ENCODE measurements around the gene MAP4K4.
"Not testable (repeated sequence)": the region's sequence is repeated elsewhere in the genome, so short reads cannot be mapped to it uniquely, and the experiment has no call there.

The MAP4K4 gene

GRCh38 chr2:101771227-101771902 is 73.9 kb downstream of the MAP4K4 start:
- DNase-seq, result no peak

GRCh38 chr2:101771910-101772321 is 74.4 kb downstream of the MAP4K4 start:
- DNase-seq, result no peak

GRCh38 chr2:101773137-101773536 is 75.6 kb downstream of the MAP4K4 start:
- DNase-seq, result no peak

- not testable (repeated sequence) for DNase-seq
Measured at GRCh38 chr2:101773961-101774360, 76.5 kb downstream of the MAP4K4 start.

GRCh38 chr2:101775092-101775491 is 77.6 kb downstream of the MAP4K4 start:
- DNase-seq, result no peak

- no peak for DNase-seq
Measured at GRCh38 chr2:101775636-101776035, 78.1 kb downstream of the MAP4K4 start.

- DNase-seq, result no peak
Measured at GRCh38 chr2:101776172-101777043, 78.9 kb downstream of the MAP4K4 start.

- DNase-seq, result no peak
Measured at GRCh38 chr2:101777337-101777736, 79.8 kb downstream of the MAP4K4 start.

GRCh38 chr2:101778102-101778501 is 80.6 kb downstream of the MAP4K4 start:
- DNase-seq, result no peak

- no peak for DNase-seq
Measured at GRCh38 chr2:101779190-101779589, 81.7 kb downstream of the MAP4K4 start.

- no peak for DNase-seq
Measured at GRCh38 chr2:101779656-101780055, 82.1 kb downstream of the MAP4K4 start.

GRCh38 chr2:101781326-101781725 is 83.8 kb downstream of the MAP4K4 start:
- no peak for DNase-seq

GRCh38 chr2:101781791-101782426 is 84.4 kb downstream of the MAP4K4 start:
- peak; percentile 28 for DNase-seq

GRCh38 chr2:101782427-101782792 is 84.9 kb downstream of the MAP4K4 start:
- DNase-seq, result no peak

- no peak for DNase-seq
Measured at GRCh38 chr2:101787097-101787496, 89.6 kb downstream of the MAP4K4 start.

- DNase-seq, result no peak
Measured at GRCh38 chr2:101788565-101788964, 91.1 kb downstream of the MAP4K4 start.

GRCh38 chr2:101788995-101789970 is 91.8 kb downstream of the MAP4K4 start:
- DNase-seq, result no peak

- DNase-seq, result no peak
Measured at GRCh38 chr2:101790416-101790815, 92.9 kb downstream of the MAP4K4 start.

- DNase-seq, result no peak
Measured at GRCh38 chr2:101790857-101791256, 93.3 kb downstream of the MAP4K4 start.

- no peak for DNase-seq
Measured at GRCh38 chr2:101792208-101792607, 94.7 kb downstream of the MAP4K4 start.

GRCh38 chr2:101793277-101793969 is 95.9 kb downstream of the MAP4K4 start:
- peak; percentile 28 for DNase-seq

- DNase-seq, result no peak
Measured at GRCh38 chr2:101794141-101794540, 96.6 kb downstream of the MAP4K4 start.

All from NCI-H1105 (cell line).